ENCODE data around the gene ARID2.

ARID2 gene

GRCh38 chr12:45688183-45688582 lies 41.3 kb upstream of the ARID2 start:
- DNase-seq (ENCODE audit: low read depth), result no peak
- H3K4me3 ChIP-seq (ENCODE audit: low read depth, low read length), result no peak overlapping the region
- no peak for TF ChIP-seq CTCF (IDR thresholded peaks at IDR 0.05; ENCODE audit: control insufficient read depth, extremely low read depth, insufficient read depth)

- DNase-seq (ENCODE audit: low read depth), result peak; percentile 33
- H3K4me3 ChIP-seq (ENCODE audit: low read depth, low read length), result no peak overlapping the region
- TF ChIP-seq CTCF (IDR thresholded peaks at IDR 0.05; ENCODE audit: control insufficient read depth, extremely low read depth, insufficient read depth), result no peak
Observed at GRCh38 chr12:45695035-45695434, 34.5 kb upstream of the ARID2 start.

- no peak for TF ChIP-seq CTCF (IDR thresholded peaks at IDR 0.05; ENCODE audit: control insufficient read depth, extremely low read depth, insufficient read depth)
- DNase-seq (ENCODE audit: low read depth), result no peak
- H3K4me3 ChIP-seq (ENCODE audit: low read depth, low read length), result no peak overlapping the region
Observed at GRCh38 chr12:45695606-45696005, 33.9 kb upstream of the ARID2 start.

GRCh38 chr12:45696049-45696448 lies 33.5 kb upstream of the ARID2 start:
- DNase-seq (ENCODE audit: low read depth), result no peak
- H3K4me3 ChIP-seq (ENCODE audit: low read depth, low read length), result no peak overlapping the region
- TF ChIP-seq CTCF (IDR thresholded peaks at IDR 0.05; ENCODE audit: control insufficient read depth, extremely low read depth, insufficient read depth), result no peak

- no peak for DNase-seq (ENCODE audit: low read depth)
- no peak overlapping the region for H3K4me3 ChIP-seq (ENCODE audit: low read depth, low read length)
- no peak for TF ChIP-seq CTCF (IDR thresholded peaks at IDR 0.05; ENCODE audit: control insufficient read depth, extremely low read depth, insufficient read depth)
Observed at GRCh38 chr12:45697371-45697770, 32.1 kb upstream of the ARID2 start.

GRCh38 chr12:45701296-45701695 lies 28.2 kb upstream of the ARID2 start:
- no peak for TF ChIP-seq CTCF (IDR thresholded peaks at IDR 0.05; ENCODE audit: control insufficient read depth, extremely low read depth, insufficient read depth)
- no peak overlapping the region for H3K4me3 ChIP-seq (ENCODE audit: low read depth, low read length)
- no peak for DNase-seq (ENCODE audit: low read depth)

GRCh38 chr12:45703942-45704341 lies 25.6 kb upstream of the ARID2 start:
- no peak for DNase-seq (ENCODE audit: low read depth)
- H3K4me3 ChIP-seq (ENCODE audit: low read depth, low read length), result no peak overlapping the region
- TF ChIP-seq CTCF (IDR thresholded peaks at IDR 0.05; ENCODE audit: control insufficient read depth, extremely low read depth, insufficient read depth), result no peak
